Adrenal gland (tissue), 19 donors: Measurements from ENCODE around the gene FAM184B. TPM values are rescaled to one million over a fixed set of nuclear protein-coding genes. Genes with fewer than 3 reads are reported as not detected.

Source experiments
- DNase-seq, 7 donors: peaks; one replicate each; pipeline ENCODE4 v3.0.0-alpha.2; 2019 to 2020
- H3K27ac ChIP-seq, 5 donors: fragments of 200-600 bp; sonication (generic) in 4 of 5; 1 replicate in 3 of 5; 2 replicates in 2 of 5; pipeline versions ENCODE4 v1.5.1 to v1.8.0; 2016 to 2020; ENCODE audit warnings: mild to moderate bottlenecking in 1 of 5
- H3K27me3 ChIP-seq: fragments of 200-600 bp; 2 replicates; pipeline ENCODE4 v1.8.0; 2021
- H3K36me3 ChIP-seq, 2 donors: fragments of 200-600 bp; replicated peaks in 1 of 2; 1 replicate in 1 of 2; 2 replicates in 1 of 2; pipeline versions ENCODE4 v1.5.1 to v1.8.0; 2018 to 2022
- H3K4me1 ChIP-seq, 2 donors: fragments of 200-600 bp; replicated peaks in 1 of 2; 1 replicate in 1 of 2; 2 replicates in 1 of 2; pipeline versions ENCODE4 v1.5.1 to v1.8.0; 2018 to 2021
- H3K4me3 ChIP-seq, 4 donors: fragments of 200-600 bp; sonication (generic) in 3 of 4; one replicate each; pipeline ENCODE4 v1.5.1; 2016 to 2018
- H3K9me3 ChIP-seq, 3 donors: fragments of 200-600 bp; sonication (generic) in 1 of 3; replicated peaks in 1 of 3; 1 replicate in 2 of 3; 2 replicates in 1 of 3; pipeline versions ENCODE4 v1.5.1 to v1.8.0; 2016 to 2021
- CTCF ChIP-seq, 6 experiments: fragments of 450-650 bp in 4 of 6; fragments of 200-600 bp in 2 of 6; sonication (generic) in 1 of 6; IDR thresholded peaks; 1 replicate in 5 of 6; 2 replicates in 1 of 6; pipeline versions ENCODE4 v1.5.1 to v1.8.0; 2016 to 2021; ENCODE audit warnings: antibody characterized with exemption in 6 of 6, mild to moderate bottlenecking in 2 of 6, moderate library complexity in 1 of 6
- POLR2A ChIP-seq, 2 donors: fragments of 450-650 bp; IDR thresholded peaks; one replicate each; pipeline ENCODE4 v1.6.1; 2017; ENCODE audit warnings: antibody characterized with exemption in 2 of 2, mild to moderate bottlenecking in 2 of 2, moderate library complexity in 1 of 2
- WGBS, 4 donors: extraction: QIAGEN DNeasy Blood & Tissue Kit in 2 of 4; methylation state at CpG; one replicate each; pipeline versions ENCODE4 v1.1.5 to v1.1.7; 2013 to 2017; 5-methylcytosine and 5-hydroxymethylcytosine counted together
- intact Hi-C, 2 donors: fragments of 100-400 bp; cut with DNase I; formaldehyde crosslinking; loops; one replicate each; pipeline versions ENCODE4 v1.14.1 to v1.15.0; 2022 to 2023
- long read RNA-seq, 10 donors: library from polyadenylated mRNA in 3 of 10; unstranded in 2 of 10; stranded (forward) in 1 of 10; transcript quantifications; one replicate each; pipeline ENCODE4 v2.0.0 and lab custom pipeline, GENCODE V29; 2021 to 2026
- polyA plus RNA-seq, 3 donors: library from polyadenylated mRNA; stranded (reverse); fragments of 200-250 nt in 2 of 3; fragments of 350-450 nt in 1 of 3; fragmentation: Illumina TruSeq in 1 of 3; extraction: RNeasy Lipid Tissue Mini Kit (QIAGEN cat#74804) in 1 of 3; gene quantifications; one replicate each; pipeline ENCODE4 v1.2.3, GENCODE V29; 2013 to 2014
- total RNA-seq, 9 donors: library from RNA; depleted of rRNA in 4 of 9; stranded (reverse); fragments of >200 nt in 4 of 9; fragments of 120-200 nt in 1 of 9; fragmentation: NEBNext Ultra II Directional in 1 of 9; extraction: Animal tissue kit (Norgen Biotek cat#: 25700) in 1 of 9; gene quantifications; one replicate each; pipeline versions ENCODE4 v1.1.0 to v1.2.4, GENCODE V29; 2013 to 2023
- donor health status: healthy with polysubstance abuse.
- donor health status: Bipolar disorder and iron deficiency.
- donor health status: DM: yes; HTN: yes; CAD: no.
- donor health status: DM: no; HTN: no; CAD: no.
- donor health status: DM: no; HTN: no; CAD: no.
- donor health status: DM: yes; HTN: yes; CAD: no.

The FAM184B gene
- total RNA-seq (under 1 TPM in 4 of 9 donors, not detected in 5; under 0.01 to 0.17 (median 0.11) TPM), polyA plus RNA-seq (under 1 TPM; 0.03 to 0.08 (median 0.04) TPM)
- long read RNA-seq, donor 1 = 0 reads
- long read RNA-seq, donor 2 = 0 reads
- long read RNA-seq, donor 3 = 0 reads
- long read RNA-seq, donor 4, partial matches to known transcripts = 0 of 5 reads
- long read RNA-seq, donor 4, other reads (novel, unspliced or antisense) = 5 of 5 reads
- long read RNA-seq, donor 5, full-length matches to known transcripts = 1 of 11 reads
- long read RNA-seq, donor 5, partial matches to known transcripts = 0 of 11 reads
- long read RNA-seq, donor 5, other reads (novel, unspliced or antisense) = 10 of 11 reads
- long read RNA-seq, donor 6, partial matches to known transcripts = 0 of 21 reads
- long read RNA-seq, donor 6, other reads (novel, unspliced or antisense) = 21 of 21 reads
- long read RNA-seq, donor 7 = 0 reads
- long read RNA-seq, donor 8 = 0 reads
- long read RNA-seq, donor 9 = 0 reads
- long read RNA-seq, donor 10 = 0 reads

GRCh38 chr4:17781300-17782287 is at the start of gene FAM184B:
FAM184B (minus strand) TSS chr4:17781621; CDS start chr4:17781299, 322 bp downstream.
- no peaks in the 10 kb centered on the region for H3K9me3 ChIP-seq
- H3K4me1 ChIP-seq = peaks cover 10 to 13% of the 10 kb centered on the region in 2 donors
- TF ChIP-seq CTCF (IDR thresholded peaks at IDR 0.05) (no peak), POLR2A (IDR thresholded peaks at IDR 0.05) (no peak)
- 3 to 9% (median 4%) methylated on average over 35 to 82 of the region's 82 CpGs for WGBS, 4 donors
- H3K4me3 ChIP-seq = peak within 1 kb of the TSS in 1 of 4 donors; percentile 47
- peaks cover 13% of the 10 kb centered on the region for H3K27me3 ChIP-seq
- intact Hi-C loops = no loop called here
- H3K27ac ChIP-seq = no peak within 1 kb of the TSS
- no peaks in the 10 kb centered on the region for H3K36me3 ChIP-seq
- DNase-seq = no peak

GRCh38 chr4:17823871-17824669 is 42.6 kb upstream of the FAM184B start:
- intact Hi-C loops = no loop called here
- H3K27ac ChIP-seq = no peak overlapping the region
- no peak for TF ChIP-seq CTCF (IDR thresholded peaks at IDR 0.05)
- TF ChIP-seq POLR2A (IDR thresholded peaks at IDR 0.05) = no peak
- 82 to 89% (median 85%) methylated on average over 1 of the region's 1 CpG for WGBS, 4 donors
- H3K36me3 ChIP-seq = no peaks in the 10 kb centered on the region
- H3K4me3 ChIP-seq = no peak overlapping the region
- no peaks in the 10 kb centered on the region for H3K4me1 ChIP-seq
- no peak for DNase-seq
- no peaks in the 10 kb centered on the region for H3K27me3 ChIP-seq
- no peaks in the 10 kb centered on the region for H3K9me3 ChIP-seq

- Histone ChIP-seq H3K27me3 (no peaks in the 10 kb centered on the region), H3K4me3 (no peak overlapping the region), H3K27ac (no peak overlapping the region), H3K36me3 (no peaks in the 10 kb centered on the region), H3K4me1 (no peaks in the 10 kb centered on the region), H3K9me3 (no peaks in the 10 kb centered on the region)
- intact Hi-C loops = loop anchor here in 1 of 2 donors (5.0 to 10.0 kb wide), 2 partner anchors 208 to 775 kb away; partner anchors contain the start of gene LCORL
- DNase-seq = no peak
- TF ChIP-seq CTCF (IDR thresholded peaks at IDR 0.05) (peak; percentile 43 to 73 (median 64)), POLR2A (IDR thresholded peaks at IDR 0.05) (no peak)
- 51 to 58% (median 56%) methylated on average over 5 of the region's 5 CpGs for WGBS, 4 donors
Measured at GRCh38 chr4:17817027-17817426, 35.6 kb upstream of the FAM184B start.
